ENCODE measurements around the gene KLRC4.
"Not testable (repeated sequence)": the region's sequence is repeated elsewhere in the genome, so short reads cannot be mapped to it uniquely, and the experiment has no call there.

The KLRC4 gene

GRCh38 chr12:10369557-10370415, 39.8 kb downstream of the KLRC4 start:
- TF ChIP-seq CTCF (IDR thresholded peaks at IDR 0.05; ENCODE audit: control insufficient read depth, insufficient read depth, low read depth, low read length, missing control alignments), result no peak
- no peak for DNase-seq (ENCODE audit: low read depth)
- no peak overlapping the region for H3K4me3 ChIP-seq (ENCODE audit: control insufficient read depth, low read depth, low read length)

- no peak for DNase-seq (ENCODE audit: low read depth)
- H3K4me3 ChIP-seq (ENCODE audit: control insufficient read depth, low read depth, low read length), result no peak overlapping the region
- TF ChIP-seq CTCF (IDR thresholded peaks at IDR 0.05; ENCODE audit: control insufficient read depth, insufficient read depth, low read depth, low read length, missing control alignments), result no peak
Observed at GRCh38 chr12:10368206-10369171, 41.1 kb downstream of the KLRC4 start.

GRCh38 chr12:10367714-10368113, 41.8 kb downstream of the KLRC4 start:
- H3K4me3 ChIP-seq (ENCODE audit: control insufficient read depth, low read depth, low read length); DNase-seq (ENCODE audit: low read depth): not testable (repeated sequence)

GRCh38 chr12:10366875-10367274, 42.7 kb downstream of the KLRC4 start:
- no peak for DNase-seq (ENCODE audit: low read depth)

GRCh38 chr12:10365696-10366405, 43.7 kb downstream of the KLRC4 start:
- no peak for DNase-seq (ENCODE audit: low read depth)
- TF ChIP-seq CTCF (IDR thresholded peaks at IDR 0.05; ENCODE audit: control insufficient read depth, insufficient read depth, low read depth, low read length, missing control alignments), result peak; percentile 3
- no peak overlapping the region; the same call in none of the 2 replicates for H3K4me3 ChIP-seq (ENCODE audit: control insufficient read depth, low read depth, low read length)

More at GRCh38 chr12:10366875-10367274, 42.7 kb downstream of the KLRC4 start:
- TF ChIP-seq CTCF (IDR thresholded peaks at IDR 0.05; ENCODE audit: control insufficient read depth, insufficient read depth, low read depth, low read length, missing control alignments), result peak; percentile 38
- H3K4me3 ChIP-seq (ENCODE audit: control insufficient read depth, low read depth, low read length), result no peak overlapping the region

GRCh38 chr12:10364815-10365622, 44.5 kb downstream of the KLRC4 start:
- TF ChIP-seq CTCF (IDR thresholded peaks at IDR 0.05; ENCODE audit: control insufficient read depth, insufficient read depth, low read depth, low read length, missing control alignments), result no peak
- DNase-seq (ENCODE audit: low read depth), result peak; percentile 44
- peak overlapping the region; percentile 55 for H3K4me3 ChIP-seq (ENCODE audit: control insufficient read depth, low read depth, low read length)
